K562 (cell line): ENCODE data around the gene PPP1R37. TPM values are rescaled to one million over a fixed set of nuclear protein-coding genes. Genes with fewer than 3 reads are reported as not detected.

Experiments used
- ATAC-seq: fragments of 200-7000 bp; cut with Tn5 transposase; 3 replicates; pipeline ENCODE4 v1.9.1; 2020; ENCODE audit warnings: moderate library complexity
- BruUV-seq: library from RNA; stranded (reverse); fragments of 400-500 nt; replicated peaks from 2 replicates; lab custom pipeline; 2021; lab: Mats Ljungman, UMichigan
- CTCF ChIA-PET: fragments of 300-600 bp; formaldehyde crosslinking; extraction: SDS; loops from one replicate; lab custom pipeline; 2021; ENCODE audit warnings: low intra/inter-chr PET ratio; lab: Yijun Ruan, JAX
- POLR2A ChIA-PET: fragments of 300-600, 350-650 bp; sonication (Branson Sonifier 250); formaldehyde crosslinking; extraction: SDS; loops from one replicate; lab custom pipeline; 2021; ENCODE audit warnings: antibody characterized with exemption, inconsistent platforms; lab: Yijun Ruan, JAX
- DNase-seq, 4 experiments: peaks; one replicate each; pipeline versions ENCODE4 v3.0.0 to v3.0.0-alpha.2; 2011 to 2018; ENCODE audit warnings: low spot score in 3 of 4, mixed read lengths in 3 of 4; ENCODE audit errors: extremely low read depth in 1 of 4
- FAIRE-seq: peaks from 2 replicates; lab custom pipeline; 2011; peaks lifted over from hg19 to GRCh38; lab: Jason Lieb, UNC
- H2AFZ ChIP-seq: 2 replicates; pipeline ENCODE4 v1.6.0; 2011; ENCODE audit warnings: low read depth, low read length, control low read depth, inconsistent platforms
- H3K27ac ChIP-seq: fragments of 200-600 bp; 3 replicates; pipeline ENCODE4 v1.8.0; 2011; ENCODE audit warnings: low read depth, mild to moderate bottlenecking, control low read depth, inconsistent platforms, low read length, moderate library complexity, mixed read lengths; ENCODE audit errors: extremely low read depth
- H3K27me3 ChIP-seq, 2 experiments: fragments of 300-600 bp in 1 of 2; 2 replicates in 1 of 2; 3 replicates in 1 of 2; pipeline versions ENCODE4 v1.6.0 to v1.8.0; 2011; ENCODE audit warnings: inconsistent platforms in 2 of 2, low read length in 2 of 2, mild to moderate bottlenecking in 1 of 2, mixed read lengths in 1 of 2, moderate library complexity in 1 of 2; ENCODE audit not compliant: control insufficient read depth in 2 of 2, insufficient read depth in 2 of 2
- H3K36me3 ChIP-seq: fragments of 300-600 bp; 3 replicates; pipeline ENCODE4 v1.8.0; 2011; ENCODE audit warnings: mild to moderate bottlenecking, low read length, inconsistent platforms; ENCODE audit not compliant: control insufficient read depth, insufficient read depth
- H3K4me1 ChIP-seq, 2 experiments: fragments of 200-600 bp in 1 of 2; replicated peaks in 1 of 2; 2 replicates in 1 of 2; 3 replicates in 1 of 2; pipeline versions ENCODE4 v1.5.1 to v1.8.0; 2011; ENCODE audit warnings: inconsistent platforms in 2 of 2, low read length in 2 of 2, mild to moderate bottlenecking in 1 of 2, mixed read lengths in 1 of 2, moderate library complexity in 1 of 2; ENCODE audit not compliant: control insufficient read depth in 2 of 2, insufficient read depth in 2 of 2
- H3K4me2 ChIP-seq: 2 replicates; pipeline ENCODE4 v1.6.1; 2011; ENCODE audit warnings: low read length, control low read depth, inconsistent platforms, mixed read lengths; ENCODE audit not compliant: insufficient read depth
- H3K4me3 ChIP-seq: fragments of 200-600 bp; sonication (generic), shearing (Covaris generic); 2 replicates; pipeline ENCODE4 v1.5.1; 2016; ENCODE audit warnings: control low read depth, inconsistent platforms
- H3K79me2 ChIP-seq: fragments of 200-600 bp; 3 replicates; pipeline ENCODE4 v1.8.0; 2011; ENCODE audit warnings: low read length, inconsistent platforms; ENCODE audit not compliant: control insufficient read depth, insufficient read depth
- H3K9ac ChIP-seq, 2 experiments: 2 replicates each; pipeline versions ENCODE4 v1.6.0 to v1.6.1; 2011; ENCODE audit warnings: low read depth in 2 of 2, low read length in 2 of 2, control low read depth in 1 of 2, inconsistent platforms in 1 of 2, mild to moderate bottlenecking in 1 of 2, mixed read lengths in 1 of 2; ENCODE audit not compliant: insufficient read depth in 1 of 2
- H3K9me1 ChIP-seq: one replicate; pipeline ENCODE4 v1.6.0; 2011; ENCODE audit warnings: inconsistent platforms, mild to moderate bottlenecking, low read length, moderate library complexity; ENCODE audit not compliant: control insufficient read depth, insufficient read depth
- H3K9me3 ChIP-seq: replicated peaks from 2 replicates; pipeline ENCODE4 v1.5.1; 2011; ENCODE audit warnings: low read depth, low read length, inconsistent platforms; ENCODE audit not compliant: control insufficient read depth, insufficient read depth
- H4K20me1 ChIP-seq: replicated peaks from 2 replicates; pipeline ENCODE4 v1.6.1; 2011; ENCODE audit warnings: low read length, inconsistent platforms, mixed read lengths; ENCODE audit not compliant: control insufficient read depth, insufficient read depth
- HNRNPLL ChIP-seq: fragments of 200-400 bp; formaldehyde crosslinking; IDR thresholded peaks from 2 replicates; pipeline ENCODE4 v1.6.1; 2017; ENCODE audit warnings: low read length, low read depth, mild to moderate bottlenecking; ENCODE audit not compliant: poor library complexity, severe bottlenecking
- MBD2 ChIP-seq: sonication (generic); IDR thresholded peaks from 2 replicates; pipeline ENCODE4 v1.6.1; 2016; ENCODE audit warnings: low read depth, borderline replicate concordance
- MTA3 ChIP-seq: fragments of 450-650 bp; formaldehyde crosslinking; IDR thresholded peaks from 2 replicates; pipeline ENCODE4 v1.6.1; 2017; ENCODE audit warnings: mild to moderate bottlenecking, borderline replicate concordance
- NFXL1 ChIP-seq: fragments of 450-650 bp; formaldehyde crosslinking; IDR thresholded peaks from 2 replicates; pipeline ENCODE4 v1.4.0; 2021; ENCODE audit warnings: mild to moderate bottlenecking
- POLR2G ChIP-seq: fragments of 200-400 bp; formaldehyde crosslinking; IDR thresholded peaks from 2 replicates; pipeline ENCODE4 v1.6.1; 2017; ENCODE audit warnings: low read depth, mild to moderate bottlenecking, antibody characterized with exemption, low read length, moderate library complexity
- PRPF4 ChIP-seq: fragments of 200-400 bp; formaldehyde crosslinking; IDR thresholded peaks from one replicate; pipeline ENCODE4 v1.6.1; 2017; ENCODE audit warnings: low read length, low read depth, mild to moderate bottlenecking; ENCODE audit not compliant: insufficient read depth, poor library complexity, severe bottlenecking
- XRCC5 ChIP-seq: fragments of 200-400 bp; formaldehyde crosslinking; IDR thresholded peaks from 2 replicates; pipeline ENCODE4 v1.6.1; 2017; ENCODE audit warnings: low read depth, mild to moderate bottlenecking, low read length
- ZNF197 ChIP-seq: fragments of 200-800 bp; sonication (Bioruptor generic); IDR thresholded peaks from 2 replicates; pipeline ENCODE4 v1.6.1; 2016; ENCODE audit warnings: low read depth, missing genetic modification characterization, missing compliant biosample characterization
- ZNF561 ChIP-seq: fragments of 450-650 bp; formaldehyde crosslinking; conservative IDR thresholded peaks from 2 replicates; pipeline ENCODE4 v1.4.0; 2020; ENCODE audit warnings: mild to moderate bottlenecking, moderate library complexity
- WGBS: fragments of 100-300 bp; shearing (Covaris generic); methylation state at CpG from one replicate; pipeline ENCODE4 v1.1.6; 2016; ENCODE audit warnings: low coverage, mixed read lengths; ENCODE audit not compliant: insufficient coverage; ENCODE audit errors: missing lambda C conversion rate; 5-methylcytosine and 5-hydroxymethylcytosine counted together
- in situ Hi-C: fragments of 300-500 bp; cut with MboI; formaldehyde crosslinking; loops from 4 replicates; pipeline ENCODE4 v1.15.0; 2018; ENCODE audit warnings: inconsistent platforms, mixed read lengths
- intact Hi-C: fragments of 100-400 bp; cut with micrococcal nuclease; formaldehyde crosslinking; loops from 2 replicates; pipeline ENCODE4 v1.14.2; 2022
- polyA plus RNA-seq, 8 experiments: library from polyadenylated mRNA; depleted of rRNA in 4 of 8; stranded (reverse) in 5 of 8; unstranded in 3 of 8; fragments of >200 nt; fragmentation: Nextera tagmentation in 2 of 8; fragmentation: Illumina TruSeq in 1 of 8; extraction: Ambion mirVana in 2 of 8; extraction: Trizol in 1 of 8; gene quantifications; 2 replicates each; pipeline versions ENCODE4 v1.2.1 to v1.2.3, GENCODE V29; 2011 to 2014; ENCODE audit warnings: inconsistent platforms in 1 of 8, missing spikeins in 1 of 8
- total RNA-seq, 7 experiments: library from RNA; depleted of rRNA in 6 of 7; stranded (reverse); fragments of >200 nt in 6 of 7; fragmentation: Illumina TruSeq in 2 of 7; extraction: Trizol in 2 of 7; gene quantifications; 2 replicates each; pipeline versions ENCODE4 v1.2.1 to v1.2.3, GENCODE V29; 2011 to 2021; ENCODE audit warnings: low replicate concordance in 1 of 7

Gene PPP1R37
- total and polyA plus RNA-seq, 9 of the 15 experiments (the other 6 are each of a cell fraction or from before 2014, with no cell fraction given) = 0.04 to 20.3 (median 7.3) TPM

DNA sequence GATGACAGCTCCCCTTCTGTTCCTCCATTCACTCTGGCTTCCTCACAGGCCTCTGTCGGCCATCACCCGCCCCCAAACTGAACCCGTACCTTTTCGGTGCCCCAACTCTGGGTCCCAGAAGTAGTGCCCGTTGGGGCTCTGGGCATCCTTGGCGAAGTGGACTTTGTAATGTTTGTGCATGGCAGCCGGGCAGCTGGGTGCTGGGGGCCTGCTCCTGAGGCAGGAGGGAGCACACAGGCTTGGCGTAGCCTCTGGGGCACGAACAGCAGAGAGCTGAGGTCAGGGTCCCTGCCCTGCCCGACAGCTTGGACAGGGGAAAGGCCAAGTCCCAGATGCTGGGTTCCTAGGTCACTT lies 67.0 kb downstream of the PPP1R37 start:
- POLR2A ChIA-PET = interaction anchor here (1.4 kb wide), 1 partner anchor 27 kb away, joined by 3 read pairs; no protein-coding TSS in a partner anchor
- ATAC-seq = no peak

More for the DNA sequence above, 67.0 kb downstream of the PPP1R37 start:
- no peaks in the 10 kb centered on the region for H3K79me2 ChIP-seq
- in situ Hi-C loops = no loop called here
- H3K27me3 ChIP-seq = peaks cover 6 to 26% of the 10 kb centered on the region in 2 experiments; a peak in 4 of 5 replicates
- BruUV-seq = no TSS peak
- no peak overlapping the region for H3K27ac ChIP-seq
- TF ChIP-seq MBD2 = no peak
- TF ChIP-seq HNRNPLL = no peak
- TF ChIP-seq XRCC5 = no peak
- TF ChIP-seq ZNF197 = no peak
- TF ChIP-seq NFXL1 (CRISPR knock-in tag) = no peak
- no peak for TF ChIP-seq PRPF4
- no peak for TF ChIP-seq MTA3
- TF ChIP-seq POLR2G = peak; percentile 40
- no peak for TF ChIP-seq ZNF561 (CRISPR knock-in tag)
- TF ChIP-seq, all 486 proteins: peak for 1
- FAIRE-seq = no peak
- H3K9me3 ChIP-seq = no peaks in the 10 kb centered on the region
- peaks cover 3 to 72% of the 10 kb centered on the region in 2 experiments; a peak in 3 of 5 replicates for H3K4me1 ChIP-seq
- CTCF ChIA-PET = no interaction called here
- H3K9me1 ChIP-seq = no peaks in the 10 kb centered on the region
- WGBS = 24% methylated on average over 8 of the region's 10 CpGs
- H3K4me2 ChIP-seq = no peak overlapping the region
- H4K20me1 ChIP-seq = peaks cover 17% of the 10 kb centered on the region; the same call in 1 of the 2 replicates
- intact Hi-C loops = no loop called here
- H3K4me3 ChIP-seq = no peak overlapping the region
- H2AFZ ChIP-seq = no peak overlapping the region
- no peak overlapping the region for H3K9ac ChIP-seq
- no peak for DNase-seq
- H3K36me3 ChIP-seq = no peaks in the 10 kb centered on the region
